Panc1 (cell line): ENCODE results near the gene ZNF503. TPM values are rescaled to one million over a fixed set of nuclear protein-coding genes. Genes with fewer than 3 reads are reported as not detected.

ENCODE experiments used
- ATAC-seq: fragments of 200-7000 bp; cut with Tn5 transposase; 2 replicates; pipeline ENCODE4 v1.9.1; 2020; ENCODE audit warnings: mild to moderate bottlenecking, moderate library complexity
- BruUV-seq: library from RNA; stranded (reverse); fragments of 400-500 nt; replicated peaks from 2 replicates; lab custom pipeline; 2021; lab: Mats Ljungman, UMichigan
- CTCF ChIA-PET: fragments of 300-600 bp; sonication (Branson Sonifier 250); formaldehyde crosslinking; loops from one replicate; lab custom pipeline; 2022; ENCODE audit warnings: antibody characterized with exemption; lab: Charles Lee
- POLR2A ChIA-PET: fragments of 300-600 bp; sonication (Branson Sonifier 250); formaldehyde crosslinking; loops from one replicate; lab custom pipeline; 2022; ENCODE audit warnings: antibody characterized with exemption; lab: Charles Lee
- DNase-seq: peaks from one replicate; pipeline ENCODE4 v3.0.0-alpha.2; 2010; ENCODE audit warnings: low read depth, low spot score
- H3K27ac ChIP-seq: 2 replicates; pipeline ENCODE4 v1.5.1; 2011; ENCODE audit warnings: mild to moderate bottlenecking, low read length, inconsistent platforms
- H3K27me3 ChIP-seq: fragments of 200-500 bp; sonication (Bioruptor generic); 2 replicates; pipeline ENCODE4 v1.6.0; 2014; ENCODE audit warnings: low read length, inconsistent platforms; ENCODE audit not compliant: control insufficient read depth, insufficient read depth
- H3K36me3 ChIP-seq: fragments of 200-500 bp; sonication (Bioruptor generic); 2 replicates; pipeline ENCODE4 v1.5.1; 2014; ENCODE audit warnings: inconsistent platforms, mild to moderate bottlenecking, low read length, moderate library complexity; ENCODE audit not compliant: control insufficient read depth, insufficient read depth
- H3K4me1 ChIP-seq: 2 replicates; pipeline ENCODE4 v1.5.1; 2011; ENCODE audit warnings: inconsistent platforms, mild to moderate bottlenecking, low read length, moderate library complexity; ENCODE audit not compliant: control insufficient read depth, insufficient read depth
- H3K4me3 ChIP-seq, 2 experiments: 2 replicates each; pipeline ENCODE4 v1.5.1; 2011 to 2012; ENCODE audit warnings: low read depth in 2 of 2, low read length in 2 of 2, mild to moderate bottlenecking in 2 of 2, inconsistent platforms in 1 of 2, moderate library complexity in 1 of 2
- H3K9me3 ChIP-seq: fragments of 200-500 bp; sonication (Bioruptor generic); 2 replicates; pipeline ENCODE4 v1.5.1; 2014; ENCODE audit warnings: low read depth, mild to moderate bottlenecking, inconsistent platforms, low read length, moderate library complexity; ENCODE audit not compliant: control insufficient read depth, insufficient read depth
- CTCF ChIP-seq: fragments of 450-650 bp; IDR thresholded peaks from 2 replicates; pipeline ENCODE4 v1.5.1; 2017; ENCODE audit warnings: mild to moderate bottlenecking
- POLR2AphosphoS5 ChIP-seq: IDR thresholded peaks from 2 replicates; pipeline ENCODE4 v1.6.1; 2012; ENCODE audit warnings: mild to moderate bottlenecking, low read depth, low read length, moderate library complexity
- REST ChIP-seq, 2 experiments: IDR thresholded peaks; 2 replicates each; pipeline ENCODE4 v1.6.1; 2011 to 2012; ENCODE audit warnings: low read depth in 2 of 2, control low read depth in 1 of 2, low read length in 1 of 2, mild to moderate bottlenecking in 1 of 2, moderate library complexity in 1 of 2; ENCODE audit not compliant: insufficient read depth in 1 of 2
- SIN3A ChIP-seq: IDR thresholded peaks from 2 replicates; pipeline ENCODE4 v1.6.1; 2012; ENCODE audit warnings: low read depth, mild to moderate bottlenecking, low read length, moderate library complexity, borderline replicate concordance; ENCODE audit not compliant: insufficient read depth
- TCF7L2 ChIP-seq: IDR thresholded peaks from 2 replicates; pipeline ENCODE4 v1.6.1; 2011; ENCODE audit warnings: mild to moderate bottlenecking, low read depth, low read length, inconsistent platforms
- in situ Hi-C: cut with HindIII; loops from 2 replicates; pipeline ENCODE4 v1.10.0; 2016; ENCODE audit warnings: low sequenced_read_pairs, low pct_unique_long_range_greater_than_20kb
- intact Hi-C: fragments of 100-400 bp; cut with micrococcal nuclease; formaldehyde crosslinking; loops from one replicate; pipeline ENCODE4 v1.10.0; 2022; ENCODE audit not compliant: unreplicated experiment
- total RNA-seq: library from RNA; stranded (reverse); gene quantifications from one replicate; pipeline ENCODE4 v1.2.1, GENCODE V29; 2021; ENCODE audit not compliant: unreplicated experiment

The ZNF503 gene
- total RNA-seq, 1 experiment from 2014 or later = 10.4 TPM

GRCh38 chr10:75396631-75397495 is 4.7 kb downstream of the ZNF503 start:
- ATAC-seq = no peak

More at GRCh38 chr10:75396631-75397495, 4.7 kb downstream of the ZNF503 start:
- no peaks in the 10 kb centered on the region for H3K9me3 ChIP-seq
- H3K36me3 ChIP-seq = peaks cover 6% of the 10 kb centered on the region
- H3K4me1 ChIP-seq = peaks cover 9% of the 10 kb centered on the region; the same call in 1 of the 2 replicates
- TF ChIP-seq REST (IDR thresholded peaks at IDR 0.05; ENCODE audit: insufficient read depth in 1 of 2, low read depth in 2 of 2, low read length in 1 of 2) (no peak), POLR2AphosphoS5 (no peak), TCF7L2 (no peak), SIN3A (no peak), CTCF (no peak)
- peak overlapping the region; percentile 54 to 61 for H3K4me3 ChIP-seq
- POLR2A ChIA-PET = interaction anchor here (0.6 kb wide), 1 partner anchor 15 kb away, joined by 11 read pairs; no protein-coding TSS in a partner anchor
- DNase-seq = no peak
- BruUV-seq = no TSS peak
- peaks cover 23% of the 10 kb centered on the region for H3K27me3 ChIP-seq
- CTCF ChIA-PET = interaction anchor here (0.6 kb wide), 1 partner anchor 210 kb away, joined by 3 read pairs; no protein-coding TSS in a partner anchor
- intact Hi-C loops = no loop called here
- peak overlapping the region; percentile 74 for H3K27ac ChIP-seq
- in situ Hi-C loops = no loop called here
